Endothelial cell of umbilical vein (primary cell): ENCODE measurements around the gene FABP7.

Experiments
- CTCF ChIP-seq, 2 donors: IDR thresholded peaks; 1 replicate in 1 of 2; 2 replicates in 1 of 2; pipeline ENCODE4 v1.5.1; 2011; ENCODE audit warnings: low read length in 2 of 2, mild to moderate bottlenecking in 2 of 2, moderate library complexity in 2 of 2, control low read depth in 1 of 2, inconsistent platforms in 1 of 2, low read depth in 1 of 2; ENCODE audit not compliant: insufficient read depth in 1 of 2; ENCODE audit errors: extremely low read depth in 1 of 2
- EZH2 ChIP-seq: IDR thresholded peaks from 2 replicates; pipeline ENCODE4 v1.6.1; 2012; ENCODE audit warnings: borderline replicate concordance, low read depth, mild to moderate bottlenecking, moderate library complexity, low read length, inconsistent platforms; ENCODE audit not compliant: severe bottlenecking

- no peak for TF ChIP-seq CTCF (IDR thresholded peaks at IDR 0.05; ENCODE audit: extremely low read depth in 1 of 2, insufficient read depth in 1 of 2, low read depth in 1 of 2, low read length in 2 of 2)
- TF ChIP-seq EZH2, result no peak
Measured at GRCh38 chr6:122817358-122817757, 37.8 kb downstream of the FABP7 start.
